Nephron (organoid): Measurements from ENCODE around the gene LRRC28.

ENCODE experiments used
- H3K27ac Mint-ChIP-seq, 3 experiments: 2 replicates each; pipeline ENCODE4 v1.8.0; 2020; ENCODE audit warnings: mixed read lengths in 3 of 3, mild to moderate bottlenecking in 2 of 3, moderate library complexity in 1 of 3
- H3K27me3 Mint-ChIP-seq: 2 replicates; pipeline ENCODE4 v1.8.0; 2021; ENCODE audit warnings: low read depth, mild to moderate bottlenecking, moderate library complexity, mixed read lengths
- H3K36me3 Mint-ChIP-seq: 2 replicates; pipeline ENCODE4 v1.8.0; 2020; ENCODE audit warnings: low read depth, mixed read lengths
- H3K4me1 Mint-ChIP-seq: 2 replicates; pipeline ENCODE4 v1.8.0; 2020; ENCODE audit warnings: mixed read lengths
- H3K4me3 Mint-ChIP-seq, 3 experiments: 2 replicates each; pipeline ENCODE4 v1.8.0; 2020; ENCODE audit warnings: mild to moderate bottlenecking in 3 of 3, mixed read lengths in 3 of 3, moderate library complexity in 2 of 3
- H3K9me3 Mint-ChIP-seq: 2 replicates; pipeline ENCODE4 v1.8.0; 2020; ENCODE audit warnings: mixed read lengths
- CTCF ChIP-seq, 3 experiments: fragments of 200-600 bp; sonication (generic); IDR thresholded peaks; one replicate each; pipeline ENCODE4 v1.5.0; 2021; ENCODE audit warnings: antibody characterized with exemption in 3 of 3; ENCODE audit not compliant: unreplicated experiment in 3 of 3

The LRRC28 gene

GRCh38 chr15:99250857-99251841 is at the start of gene LRRC28:
Gene LRRC28, plus strand, starts transcription at chr15:99251481. Its CDS starts 4,477 bp downstream, at chr15:99255958.
- H3K4me1 Mint-ChIP-seq, result peaks cover 18% of the 10 kb centered on the region
- H3K36me3 Mint-ChIP-seq, result peaks cover 3% of the 10 kb centered on the region
- no peaks in the 10 kb centered on the region for H3K27me3 Mint-ChIP-seq
- peak within 1 kb of the TSS in 1 of 3 experiments; percentile 98 for H3K27ac Mint-ChIP-seq
- TF ChIP-seq CTCF (IDR thresholded peaks at IDR 0.05; ENCODE audit: unreplicated experiment in 3 of 3), result no peak
- no peaks in the 10 kb centered on the region for H3K9me3 Mint-ChIP-seq
- H3K4me3 Mint-ChIP-seq, result no peak within 1 kb of the TSS

- Mint-ChIP-seq H3K9me3 (peaks cover 10% of the 10 kb centered on the region), H3K27ac (no peak overlapping the region), H3K4me3 (no peak overlapping the region), H3K36me3 (peaks cover 43% of the 10 kb centered on the region), H3K4me1 (no peaks in the 10 kb centered on the region), H3K27me3 (no peaks in the 10 kb centered on the region)
- TF ChIP-seq CTCF (IDR thresholded peaks at IDR 0.05; ENCODE audit: unreplicated experiment in 3 of 3), result no peak
Measured at GRCh38 chr15:99202176-99202552, 49.1 kb upstream of the LRRC28 start.

GRCh38 chr15:99207672-99208071 is 43.6 kb upstream of the LRRC28 start:
- H3K9me3 Mint-ChIP-seq, result peaks cover 10% of the 10 kb centered on the region
- no peak for TF ChIP-seq CTCF (IDR thresholded peaks at IDR 0.05; ENCODE audit: unreplicated experiment in 3 of 3)
- H3K4me3 Mint-ChIP-seq, result no peak overlapping the region
- no peak overlapping the region for H3K27ac Mint-ChIP-seq
- H3K4me1 Mint-ChIP-seq, result no peaks in the 10 kb centered on the region
- peaks cover 39% of the 10 kb centered on the region for H3K36me3 Mint-ChIP-seq
- no peaks in the 10 kb centered on the region for H3K27me3 Mint-ChIP-seq

GRCh38 chr15:99209326-99209725 is 42.0 kb upstream of the LRRC28 start:
- Mint-ChIP-seq H3K27ac (no peak overlapping the region), H3K4me1 (no peaks in the 10 kb centered on the region), H3K9me3 (peaks cover 10% of the 10 kb centered on the region), H3K27me3 (no peaks in the 10 kb centered on the region), H3K36me3 (peaks cover 48% of the 10 kb centered on the region), H3K4me3 (no peak overlapping the region)
- TF ChIP-seq CTCF (IDR thresholded peaks at IDR 0.05; ENCODE audit: unreplicated experiment in 3 of 3), result no peak

- Mint-ChIP-seq H3K36me3 (peaks cover 46% of the 10 kb centered on the region), H3K4me1 (no peaks in the 10 kb centered on the region), H3K4me3 (no peak overlapping the region), H3K9me3 (peaks cover 10% of the 10 kb centered on the region), H3K27ac (no peak overlapping the region), H3K27me3 (no peaks in the 10 kb centered on the region)
- no peak for TF ChIP-seq CTCF (IDR thresholded peaks at IDR 0.05; ENCODE audit: unreplicated experiment in 3 of 3)
Measured at GRCh38 chr15:99210334-99210733, 40.9 kb upstream of the LRRC28 start.

- Mint-ChIP-seq H3K27ac (no peak overlapping the region), H3K9me3 (no peaks in the 10 kb centered on the region), H3K27me3 (no peaks in the 10 kb centered on the region), H3K4me1 (no peaks in the 10 kb centered on the region), H3K4me3 (no peak overlapping the region), H3K36me3 (peaks cover 39% of the 10 kb centered on the region)
- TF ChIP-seq CTCF (IDR thresholded peaks at IDR 0.05; ENCODE audit: unreplicated experiment in 3 of 3), result no peak
Measured at GRCh38 chr15:99211926-99212325, 39.4 kb upstream of the LRRC28 start.
